IPS-15b (cell line): ENCODE results near the gene IL1R1.
A peak's percentile ranks its signal among the peaks of the same experiment; 100 is the strongest.

Experiments
- H3K27me3 ChIP-seq: one replicate; pipeline ENCODE4 v1.6.1; 2013; ENCODE audit warnings: low read length; ENCODE audit not compliant: control insufficient read depth, insufficient read depth
- H3K36me3 ChIP-seq: one replicate; pipeline ENCODE4 v1.6.1; 2013; ENCODE audit warnings: low read length; ENCODE audit not compliant: control insufficient read depth, insufficient read depth
- H3K4me1 ChIP-seq: one replicate; pipeline ENCODE4 v1.6.1; 2013; ENCODE audit warnings: mild to moderate bottlenecking, low read length; ENCODE audit not compliant: control insufficient read depth, insufficient read depth
- H3K4me3 ChIP-seq: one replicate; pipeline ENCODE4 v1.5.1; 2013; ENCODE audit warnings: low read depth, low read length
- H3K9ac ChIP-seq: one replicate; pipeline ENCODE4 v1.6.1; 2013; ENCODE audit warnings: low read depth, mild to moderate bottlenecking, low read length
- H3K9me3 ChIP-seq: one replicate; pipeline ENCODE4 v1.6.1; 2013; ENCODE audit warnings: mild to moderate bottlenecking, low read length; ENCODE audit not compliant: control insufficient read depth, insufficient read depth

Gene IL1R1

DNA sequence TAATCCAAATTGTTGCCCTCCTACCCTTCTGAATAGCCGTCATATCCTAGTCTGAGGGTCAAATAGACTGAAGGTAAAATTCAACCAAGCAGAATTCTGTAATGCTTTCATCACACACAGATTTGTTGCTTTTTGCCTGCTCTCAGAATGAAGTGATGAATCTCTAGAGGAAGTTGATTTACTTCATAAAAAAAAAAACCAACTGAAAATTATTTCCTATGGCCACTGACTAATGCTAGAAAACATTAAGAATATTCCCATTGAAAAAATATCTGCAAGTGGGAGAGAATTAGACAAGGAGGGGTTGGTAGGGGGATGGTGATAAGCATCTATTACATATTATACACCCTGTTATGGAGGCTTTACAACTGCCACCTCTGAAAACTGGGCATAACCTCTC lies 42.0 kb downstream of the IL1R1 start:
- no peak overlapping the region for H3K9ac ChIP-seq
- H3K27me3 ChIP-seq = peaks cover 33% of the 10 kb centered on the region
- H3K4me1 ChIP-seq = peaks cover 2% of the 10 kb centered on the region
- no peak overlapping the region for H3K4me3 ChIP-seq
- H3K36me3 ChIP-seq = no peaks in the 10 kb centered on the region
- H3K9me3 ChIP-seq = no peaks in the 10 kb centered on the region

DNA sequence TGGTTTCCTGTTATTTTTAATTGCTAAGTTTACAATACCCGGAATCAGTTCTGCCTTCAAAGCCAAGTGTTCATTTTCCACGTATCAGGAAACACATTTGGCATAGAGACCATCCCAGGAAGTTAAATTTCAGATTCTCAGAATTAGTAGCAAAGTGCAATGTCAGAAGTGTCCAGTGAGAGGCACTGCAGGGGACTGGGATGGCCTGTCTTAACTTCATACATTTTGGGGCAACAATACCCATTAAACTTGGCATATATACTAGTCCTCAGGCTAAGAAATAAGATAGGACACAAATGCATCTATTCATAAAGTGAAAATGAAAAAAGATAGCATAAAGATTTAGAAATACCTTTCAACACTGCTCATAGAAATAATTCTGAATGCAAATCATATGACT lies 42.8 kb downstream of the IL1R1 start:
- no peaks in the 10 kb centered on the region for H3K36me3 ChIP-seq
- H3K4me1 ChIP-seq = peaks cover 2% of the 10 kb centered on the region
- H3K4me3 ChIP-seq = no peak overlapping the region
- peaks cover 33% of the 10 kb centered on the region for H3K27me3 ChIP-seq
- H3K9me3 ChIP-seq = no peaks in the 10 kb centered on the region
- H3K9ac ChIP-seq = no peak overlapping the region

DNA sequence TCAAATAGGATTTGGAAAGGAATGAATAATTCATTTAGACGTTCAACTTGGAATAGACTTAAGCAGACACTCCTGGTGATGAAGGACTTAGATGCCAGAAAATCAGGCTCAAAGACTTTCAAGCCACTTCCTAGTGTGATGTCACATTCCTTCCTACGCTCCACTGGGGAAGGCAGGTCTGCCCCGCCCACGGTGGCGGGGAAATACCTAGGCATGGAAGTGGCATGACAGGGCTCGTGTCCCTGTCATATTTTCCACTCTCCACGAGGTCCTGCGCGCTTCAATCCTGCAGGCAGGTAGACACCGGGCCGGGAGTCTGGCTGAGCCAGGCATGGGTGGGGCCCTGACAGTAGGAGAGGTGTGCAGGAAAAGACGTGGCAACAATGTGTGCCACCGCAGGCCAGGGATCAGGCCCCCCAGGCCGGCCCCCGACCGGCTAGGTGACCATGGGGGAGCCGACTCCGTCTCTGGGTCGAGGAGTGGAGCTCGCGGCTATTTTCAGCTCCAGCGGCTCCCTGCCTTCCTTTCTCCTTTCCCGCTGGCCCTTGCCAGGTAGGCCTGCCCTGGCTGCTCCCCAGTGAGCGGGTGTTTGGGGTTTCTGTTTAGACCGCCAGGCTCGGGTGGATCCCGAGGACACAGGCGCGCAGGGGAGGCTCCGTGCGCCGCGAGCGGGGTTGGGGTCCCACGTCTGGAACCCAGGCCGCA lies 44.4 kb downstream of the IL1R1 start, which contains the start of gene IL1RL2:
TSS of gene IL1RL2 (plus strand) at position 233 of the 705 bp plus-strand sequence. CDS start 845 bp downstream, outside the sequence.
- peak within 1 kb of the TSS; percentile 68 for H3K4me3 ChIP-seq
- H3K9ac ChIP-seq = no peak within 1 kb of the TSS
- no peaks in the 10 kb centered on the region for H3K9me3 ChIP-seq
- H3K4me1 ChIP-seq = peaks cover 1% of the 10 kb centered on the region
- H3K27me3 ChIP-seq = peaks cover 33% of the 10 kb centered on the region
- no peaks in the 10 kb centered on the region for H3K36me3 ChIP-seq

DNA sequence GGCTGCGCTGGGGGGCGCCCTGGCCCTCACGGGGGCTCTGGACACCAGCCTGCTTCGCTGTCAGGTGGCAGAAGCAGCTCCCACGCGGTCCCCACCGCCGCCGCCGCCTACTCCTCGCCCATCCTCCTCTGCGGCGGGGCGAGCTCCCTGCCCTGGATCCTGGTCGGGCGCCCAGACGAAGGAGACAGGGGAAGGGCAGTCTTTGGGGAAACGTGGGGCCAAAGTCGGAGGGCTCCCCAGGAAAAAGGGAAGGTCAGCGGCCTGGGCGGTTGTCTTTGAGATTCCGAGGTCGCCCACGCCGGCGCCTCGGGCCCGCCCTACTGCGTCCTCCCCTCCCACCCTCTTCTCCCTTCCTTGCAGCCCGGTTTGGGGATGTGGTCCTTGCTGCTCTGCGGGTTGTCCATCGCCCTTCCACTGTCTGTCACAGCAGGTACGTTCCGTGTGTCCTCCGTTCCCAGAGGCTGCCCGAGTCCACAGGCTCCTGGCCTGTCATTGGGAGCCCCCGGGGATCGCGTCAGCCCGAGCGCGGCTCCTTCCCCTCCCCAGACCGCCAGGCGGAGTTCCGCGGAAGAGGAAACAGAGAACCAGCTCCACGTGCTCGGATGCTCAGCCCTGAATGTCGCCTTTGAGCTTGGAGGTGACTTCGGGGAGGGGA lies 45.1 kb downstream of the IL1R1 start:
- Histone ChIP-seq H3K4me1 (no peaks in the 10 kb centered on the region), H3K36me3 (no peaks in the 10 kb centered on the region), H3K27me3 (peaks cover 33% of the 10 kb centered on the region), H3K9ac (no peak overlapping the region), H3K9me3 (no peaks in the 10 kb centered on the region), H3K4me3 (peak overlapping the region; percentile 68)

DNA sequence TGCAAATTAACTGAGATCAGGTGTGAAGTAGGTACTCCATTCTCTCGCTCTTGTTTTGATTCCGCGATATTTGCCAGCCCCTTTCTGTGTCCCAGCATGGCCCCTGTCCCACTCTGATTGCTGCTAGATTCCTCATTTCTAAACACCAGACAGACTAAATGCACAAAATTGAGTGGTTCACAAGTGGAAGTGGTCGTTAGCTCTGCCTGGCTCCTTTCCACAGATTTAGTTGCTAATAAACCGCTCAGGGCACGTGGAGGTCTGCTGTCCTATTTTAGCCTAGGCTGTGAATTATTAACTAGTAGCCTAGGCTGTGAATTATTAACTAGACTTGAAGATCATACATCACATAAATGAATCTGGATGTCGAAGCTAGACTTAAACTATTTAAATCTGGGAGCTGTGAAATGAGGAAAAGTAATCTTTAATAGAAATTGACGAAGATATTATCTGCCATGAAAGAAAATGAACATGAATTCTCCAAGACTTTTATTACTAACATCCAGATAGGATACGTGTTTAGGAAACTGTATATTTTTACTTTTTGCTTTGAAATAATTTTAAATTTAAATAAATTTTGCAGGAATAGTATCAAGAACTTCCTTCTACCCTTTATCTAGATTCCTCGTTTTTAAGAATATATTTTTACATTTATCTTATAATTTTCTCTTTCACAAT lies 48.0 kb downstream of the IL1R1 start:
- H3K27me3 ChIP-seq = peaks cover 33% of the 10 kb centered on the region
- H3K4me1 ChIP-seq = no peaks in the 10 kb centered on the region
- H3K36me3 ChIP-seq = no peaks in the 10 kb centered on the region
- H3K9me3 ChIP-seq = no peaks in the 10 kb centered on the region
- H3K4me3 ChIP-seq = no peak overlapping the region
- no peak overlapping the region for H3K9ac ChIP-seq

- Histone ChIP-seq H3K4me1 (no peaks in the 10 kb centered on the region), H3K36me3 (no peaks in the 10 kb centered on the region), H3K4me3 (no peak overlapping the region), H3K9me3 (no peaks in the 10 kb centered on the region), H3K27me3 (peaks cover 24% of the 10 kb centered on the region), H3K9ac (no peak overlapping the region)
Observed at GRCh38 chr2:102191501-102191900, 49.0 kb downstream of the IL1R1 start.

DNA sequence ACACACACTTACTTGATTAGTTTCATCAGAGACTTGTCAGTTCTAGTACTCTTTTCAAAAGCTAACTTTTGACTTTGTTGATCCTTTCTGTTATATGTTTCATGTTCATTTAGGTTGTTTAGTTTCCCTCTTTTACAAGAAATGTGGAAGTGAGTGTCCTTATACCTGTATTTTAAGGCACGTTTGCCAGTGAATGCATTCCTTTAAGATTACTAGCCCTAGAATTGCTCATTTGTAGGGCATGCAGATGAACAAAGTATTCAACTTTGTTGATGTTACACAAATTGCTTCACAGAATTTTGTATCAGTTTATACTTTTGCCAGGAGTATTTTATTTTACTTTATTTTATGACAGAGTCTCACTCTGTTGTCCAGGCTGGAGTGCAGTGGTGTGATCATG lies 50.5 kb downstream of the IL1R1 start:
- Histone ChIP-seq H3K4me3 (no peak overlapping the region), H3K36me3 (no peaks in the 10 kb centered on the region), H3K9me3 (no peaks in the 10 kb centered on the region), H3K4me1 (no peaks in the 10 kb centered on the region), H3K27me3 (peaks cover 9% of the 10 kb centered on the region), H3K9ac (no peak overlapping the region)

DNA sequence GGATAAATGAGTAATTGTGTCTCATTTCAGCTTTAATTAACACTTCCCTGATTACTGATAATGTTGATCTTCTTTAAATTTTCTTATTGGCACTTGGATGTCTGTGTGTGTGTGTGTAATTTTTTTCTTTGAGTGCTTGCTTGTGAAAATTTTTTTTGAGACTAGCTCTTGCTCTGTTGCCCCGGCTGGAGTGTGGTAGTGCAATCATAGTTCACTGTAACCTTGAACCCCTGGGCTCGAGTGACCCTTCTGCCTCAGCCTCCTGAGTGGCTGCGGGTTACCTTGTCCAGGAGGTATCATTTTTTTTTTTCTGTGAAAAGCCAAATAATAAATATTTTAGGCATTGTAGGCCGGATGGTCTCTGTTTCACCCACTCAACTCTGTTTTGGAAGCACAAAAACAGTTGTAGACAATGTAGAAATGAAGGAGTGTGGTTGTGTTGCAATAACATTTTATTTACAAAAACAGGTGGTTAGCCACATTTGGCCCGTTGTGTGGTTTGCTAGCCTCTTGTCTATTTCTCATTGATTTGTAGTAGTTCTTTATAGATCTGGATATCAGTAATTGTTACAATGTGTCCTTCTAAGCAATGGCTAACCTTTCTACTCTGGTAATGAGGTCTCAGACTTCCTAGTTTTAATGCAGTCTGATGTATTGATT lies 52.2 kb downstream of the IL1R1 start:
- Histone ChIP-seq H3K9me3 (no peaks in the 10 kb centered on the region), H3K27me3 (no peaks in the 10 kb centered on the region), H3K4me1 (no peaks in the 10 kb centered on the region), H3K9ac (no peak overlapping the region), H3K36me3 (no peaks in the 10 kb centered on the region), H3K4me3 (no peak overlapping the region)

DNA sequence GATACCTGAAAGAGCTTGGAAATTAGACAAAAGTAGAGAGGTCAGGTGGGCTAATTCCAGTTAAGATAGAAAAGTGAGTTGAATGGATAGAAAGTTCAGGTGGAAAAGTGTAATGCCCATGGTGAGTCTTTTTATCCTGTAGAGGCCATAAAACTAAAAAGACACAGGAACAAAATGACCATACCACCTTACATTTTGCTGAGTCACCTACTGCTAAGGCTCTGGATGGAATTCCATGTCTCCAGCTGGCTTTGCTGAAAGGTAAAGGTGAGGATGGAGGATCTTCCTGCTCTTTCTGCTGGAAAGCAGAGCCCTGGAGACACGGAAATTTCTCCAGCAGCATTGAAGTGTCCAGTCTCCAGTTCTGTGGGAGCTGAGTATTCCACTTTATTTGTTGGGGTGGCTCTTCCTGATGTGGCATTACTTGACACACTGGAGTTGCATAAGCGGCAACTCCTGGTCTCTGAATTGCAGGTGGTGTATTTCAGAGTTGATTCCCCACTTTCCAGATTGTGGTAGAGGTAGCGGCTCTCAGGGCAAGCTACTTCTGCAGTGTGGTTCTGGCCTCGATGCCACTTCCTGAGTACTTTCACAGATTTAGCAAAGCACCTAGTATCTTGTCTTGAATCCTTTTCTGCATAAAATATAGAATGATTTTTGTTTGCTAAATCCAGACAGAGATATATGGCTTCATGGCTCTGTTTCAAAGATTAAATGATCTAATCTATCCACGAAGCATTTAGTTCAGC lies 55.0 kb downstream of the IL1R1 start:
- H3K9ac ChIP-seq = no peak overlapping the region
- H3K9me3 ChIP-seq = no peaks in the 10 kb centered on the region
- no peaks in the 10 kb centered on the region for H3K27me3 ChIP-seq

GRCh38 chr2:102200539-102200938 lies 58.0 kb downstream of the IL1R1 start:
- H3K4me1 ChIP-seq = no peaks in the 10 kb centered on the region
- H3K4me3 ChIP-seq = no peak overlapping the region
- no peaks in the 10 kb centered on the region for H3K9me3 ChIP-seq
- no peaks in the 10 kb centered on the region for H3K27me3 ChIP-seq
- no peaks in the 10 kb centered on the region for H3K36me3 ChIP-seq
- no peak overlapping the region for H3K9ac ChIP-seq

More for the DNA sequence above, 55.0 kb downstream of the IL1R1 start:
- Histone ChIP-seq H3K4me1 (no peaks in the 10 kb centered on the region), H3K36me3 (no peaks in the 10 kb centered on the region), H3K4me3 (no peak overlapping the region)

DNA sequence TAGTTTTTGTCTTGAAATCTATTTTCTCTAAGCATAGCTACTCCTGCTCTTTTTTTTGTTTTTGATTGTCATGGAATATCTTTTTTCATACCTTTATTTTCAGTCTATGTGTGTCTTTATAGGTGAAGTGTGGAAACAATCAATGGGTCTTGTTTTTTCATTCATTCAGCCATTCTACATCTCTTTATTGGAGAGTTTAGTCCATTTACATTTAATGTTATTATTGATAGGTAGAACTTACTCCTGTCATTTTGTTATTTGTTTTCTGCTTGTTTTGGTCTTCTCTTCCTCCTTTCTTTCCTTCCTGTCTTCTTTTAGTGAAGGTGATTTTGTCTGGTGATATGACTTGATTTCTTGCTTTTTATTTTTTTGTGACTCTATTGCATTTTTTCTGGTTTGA lies 62.1 kb downstream of the IL1R1 start:
- no peak overlapping the region for H3K4me3 ChIP-seq
- H3K27me3 ChIP-seq = no peaks in the 10 kb centered on the region
- no peaks in the 10 kb centered on the region for H3K36me3 ChIP-seq
- H3K4me1 ChIP-seq = no peaks in the 10 kb centered on the region
- no peak overlapping the region for H3K9ac ChIP-seq
- no peaks in the 10 kb centered on the region for H3K9me3 ChIP-seq
